Smooth muscle cell (in vitro differentiated cells): Measurements from ENCODE around the gene MARK2. TPM values are rescaled to one million over a fixed set of nuclear protein-coding genes. Genes with fewer than 3 reads are reported as not detected.

ENCODE experiments used
- DNase-seq: peaks from one replicate; lab custom pipeline; 2025; ENCODE audit not compliant: unreplicated experiment; lab: John Stamatoyannopoulos, UW
- H2AFZ ChIP-seq: fragments of 200-600 bp; sonication (generic); 2 replicates; pipeline ENCODE4 v1.6.0; 2016; ENCODE audit warnings: antibody characterized with exemption, low read depth, mild to moderate bottlenecking
- H3F3A ChIP-seq: fragments of 200-600 bp; sonication (generic); 2 replicates; pipeline ENCODE4 v1.6.0; 2017; ENCODE audit warnings: antibody characterized with exemption, low read depth
- H3K27ac ChIP-seq: fragments of 200-600 bp; sonication (generic); 2 replicates; pipeline ENCODE4 v1.5.1; 2016; ENCODE audit warnings: low read depth, mild to moderate bottlenecking
- H3K27me3 ChIP-seq: fragments of 200-600 bp; sonication (generic); 2 replicates; pipeline ENCODE4 v1.6.1; 2016; ENCODE audit warnings: low read depth, mild to moderate bottlenecking
- H3K36me3 ChIP-seq: fragments of 200-600 bp; sonication (generic); 2 replicates; pipeline ENCODE4 v1.5.1; 2016; ENCODE audit warnings: low read depth
- H3K4me1 ChIP-seq: fragments of 200-600 bp; sonication (generic); 2 replicates; pipeline ENCODE4 v1.5.1; 2016; ENCODE audit warnings: low read depth
- H3K4me2 ChIP-seq: fragments of 200-600 bp; sonication (generic); 2 replicates; pipeline ENCODE4 v1.6.0; 2016; ENCODE audit warnings: mild to moderate bottlenecking
- H3K4me3 ChIP-seq: fragments of 200-600 bp; sonication (generic); 2 replicates; pipeline ENCODE4 v1.5.1; 2016; ENCODE audit warnings: mild to moderate bottlenecking
- H3K79me2 ChIP-seq: fragments of 200-600 bp; sonication (generic); 2 replicates; pipeline ENCODE4 v1.6.0; 2016; ENCODE audit warnings: low read depth, mild to moderate bottlenecking
- H3K9ac ChIP-seq: fragments of 200-600 bp; sonication (generic); 2 replicates; pipeline ENCODE4 v1.6.0; 2016; ENCODE audit warnings: low read depth
- H3K9me3 ChIP-seq: fragments of 200-600 bp; sonication (generic); replicated peaks from 2 replicates; pipeline ENCODE4 v1.5.1; 2016; ENCODE audit warnings: low read depth
- H4K20me1 ChIP-seq: fragments of 200-600 bp; sonication (generic); 2 replicates; pipeline ENCODE4 v1.6.0; 2016; ENCODE audit warnings: low read depth
- CTCF ChIP-seq: fragments of 200-600 bp; sonication (generic); IDR thresholded peaks from 2 replicates; pipeline ENCODE4 v1.5.1; 2017; ENCODE audit warnings: borderline replicate concordance, mild to moderate bottlenecking, antibody characterized with exemption; ENCODE audit not compliant: insufficient read depth, poor library complexity, severe bottlenecking
- WGBS: methylation state at CpG from one replicate; pipeline ENCODE4 v1.1.7; 2016; ENCODE audit warnings: low lambda C conversion rate; 5-methylcytosine and 5-hydroxymethylcytosine counted together
- polyA plus RNA-seq: library from polyadenylated mRNA; unstranded; fragments of >200 nt; fragmentation: Nextera tagmentation; extraction: Ambion mirVana; gene quantifications from 2 replicates; pipeline ENCODE4 v1.2.1, GENCODE V29; 2016
- total RNA-seq: library from RNA; depleted of rRNA; stranded (reverse); fragments of >200 nt; gene quantifications from 2 replicates; pipeline ENCODE4 v1.2.3, GENCODE V29; 2014

MARK2 gene
- total and polyA plus RNA-seq, 2 experiments from 2014 or later, result 14.2 to 23.3 TPM

- no peaks in the 10 kb centered on the region for H3K36me3 ChIP-seq
- H3K27me3 ChIP-seq, result no peaks in the 10 kb centered on the region
- DNase-seq, result no peak
- peaks cover 12% of the 10 kb centered on the region for H3K4me1 ChIP-seq
- WGBS, result 93% methylated on average over 11 of the region's 11 CpGs
- no peaks in the 10 kb centered on the region for H3K9me3 ChIP-seq
- H4K20me1 ChIP-seq, result no peaks in the 10 kb centered on the region
- H3K79me2 ChIP-seq, result no peaks in the 10 kb centered on the region
- H2AFZ ChIP-seq, result no peak overlapping the region
- H3K9ac ChIP-seq, result no peak overlapping the region
- no peak overlapping the region for H3K27ac ChIP-seq
- H3F3A ChIP-seq, result no peaks in the 10 kb centered on the region
- no peak overlapping the region for H3K4me3 ChIP-seq
- TF ChIP-seq CTCF, result no peak
- no peak overlapping the region for H3K4me2 ChIP-seq
These were observed 43.8 kb upstream of the MARK2 start for GRCh38 chr11:63795066-63795465.

GRCh38 chr11:63800921-63801320 is 38.0 kb upstream of the MARK2 start:
- WGBS, result 97% methylated on average over 5 of the region's 5 CpGs
- Histone ChIP-seq H3K4me3 (no peak overlapping the region), H3K4me2 (no peak overlapping the region), H3K9me3 (no peaks in the 10 kb centered on the region), H3K36me3 (no peaks in the 10 kb centered on the region), H4K20me1 (no peaks in the 10 kb centered on the region), H3K4me1 (no peaks in the 10 kb centered on the region), H3K27me3 (no peaks in the 10 kb centered on the region), H3F3A (no peaks in the 10 kb centered on the region), H3K27ac (no peak overlapping the region), H2AFZ (no peak overlapping the region), H3K9ac (no peak overlapping the region), H3K79me2 (no peaks in the 10 kb centered on the region)
- DNase-seq, result no peak
- TF ChIP-seq CTCF, result no peak

GRCh38 chr11:63802637-63803414 is 36.1 kb upstream of the MARK2 start:
- no peak for DNase-seq
- no peak for TF ChIP-seq CTCF
- Histone ChIP-seq H3K4me1 (no peaks in the 10 kb centered on the region), H3K9ac (peak overlapping the region; percentile 7), H4K20me1 (no peaks in the 10 kb centered on the region), H3K9me3 (no peaks in the 10 kb centered on the region), H3K36me3 (no peaks in the 10 kb centered on the region), H3K79me2 (no peaks in the 10 kb centered on the region), H3F3A (no peaks in the 10 kb centered on the region), H2AFZ (no peak overlapping the region), H3K4me2 (peak overlapping the region; percentile 2), H3K27me3 (no peaks in the 10 kb centered on the region), H3K27ac (peak overlapping the region; percentile 64), H3K4me3 (no peak overlapping the region)
- WGBS, result 32% methylated on average over 10 of the region's 10 CpGs

GRCh38 chr11:63804259-63804658 is 34.7 kb upstream of the MARK2 start:
- H3K36me3 ChIP-seq, result no peaks in the 10 kb centered on the region
- H3K4me1 ChIP-seq, result no peaks in the 10 kb centered on the region
- WGBS, result 79% methylated on average over 6 of the region's 6 CpGs
- DNase-seq, result no peak
- H3K79me2 ChIP-seq, result no peaks in the 10 kb centered on the region
- no peak overlapping the region for H3K9ac ChIP-seq
- no peaks in the 10 kb centered on the region for H3F3A ChIP-seq
- TF ChIP-seq CTCF, result no peak
- no peaks in the 10 kb centered on the region for H4K20me1 ChIP-seq
- H2AFZ ChIP-seq, result no peak overlapping the region
- H3K4me2 ChIP-seq, result no peak overlapping the region
- peak overlapping the region; percentile 64 for H3K27ac ChIP-seq
- H3K27me3 ChIP-seq, result no peaks in the 10 kb centered on the region
- H3K4me3 ChIP-seq, result no peak overlapping the region
- no peaks in the 10 kb centered on the region for H3K9me3 ChIP-seq
